H9 (cell line): ENCODE results near the gene RXRB. TPM values are rescaled to one million over a fixed set of nuclear protein-coding genes. Genes with fewer than 3 reads are reported as not detected.

Source experiments
- DNase-seq: peaks from one replicate; pipeline ENCODE4 v3.0.0-alpha.2; 2017
- H2AFZ ChIP-seq: one replicate; pipeline ENCODE4 v1.6.1; 2013; ENCODE audit warnings: mild to moderate bottlenecking, low read length, control low read depth, moderate library complexity
- H2AK5ac ChIP-seq: 2 replicates; pipeline ENCODE4 v1.6.1; 2013; ENCODE audit warnings: low read length, control low read depth, mixed read lengths; ENCODE audit not compliant: insufficient read length
- H2BK120ac ChIP-seq: one replicate; pipeline ENCODE4 v1.6.1; 2013; ENCODE audit warnings: low read depth, mild to moderate bottlenecking, low read length, control low read depth, inconsistent platforms; ENCODE audit not compliant: poor library complexity, severe bottlenecking
- H2BK12ac ChIP-seq: 2 replicates; pipeline ENCODE4 v1.6.1; 2013; ENCODE audit warnings: low read length, control low read depth, mixed read lengths, low read depth; ENCODE audit not compliant: insufficient read length
- H2BK15ac ChIP-seq: 2 replicates; pipeline ENCODE4 v1.6.1; 2013; ENCODE audit warnings: low read depth, low read length, control low read depth
- H2BK20ac ChIP-seq: one replicate; pipeline ENCODE4 v1.6.1; 2013; ENCODE audit warnings: low read depth, mild to moderate bottlenecking, low read length, control low read depth, inconsistent platforms; ENCODE audit not compliant: poor library complexity, severe bottlenecking
- H2BK5ac ChIP-seq: 2 replicates; pipeline ENCODE4 v1.6.1; 2013; ENCODE audit warnings: low read length, control low read depth, mixed read lengths; ENCODE audit not compliant: insufficient read length
- H3K14ac ChIP-seq: 2 replicates; pipeline ENCODE4 v1.6.1; 2013; ENCODE audit warnings: low read length, control low read depth; ENCODE audit not compliant: insufficient read depth
- H3K18ac ChIP-seq: 2 replicates; pipeline ENCODE4 v1.6.1; 2013; ENCODE audit warnings: low read depth, mild to moderate bottlenecking, mixed read lengths, low read length, control low read depth; ENCODE audit not compliant: insufficient read length
- H3K23ac ChIP-seq: 2 replicates; pipeline ENCODE4 v1.6.1; 2013; ENCODE audit warnings: low read length, control low read depth, mixed read lengths, low read depth; ENCODE audit not compliant: insufficient read length
- H3K23me2 ChIP-seq: 2 replicates; pipeline ENCODE4 v1.6.1; 2013; ENCODE audit warnings: low read depth, mild to moderate bottlenecking, mixed read lengths, low read length, control low read depth; ENCODE audit not compliant: insufficient read length, poor library complexity, severe bottlenecking
- H3K27ac ChIP-seq: 2 replicates; pipeline ENCODE4 v1.5.1; 2013; ENCODE audit warnings: low read length, control low read depth, mixed read lengths, low read depth; ENCODE audit not compliant: insufficient read length
- H3K27me3 ChIP-seq: 2 replicates; pipeline ENCODE4 v1.6.1; 2013; ENCODE audit warnings: low read length, control low read depth, inconsistent platforms; ENCODE audit not compliant: insufficient read depth
- H3K4ac ChIP-seq: 2 replicates; pipeline ENCODE4 v1.6.1; 2013; ENCODE audit warnings: low read depth, mild to moderate bottlenecking, control low read depth, inconsistent platforms, low read length, moderate library complexity
- H3K4me1 ChIP-seq: 2 replicates; pipeline ENCODE4 v1.6.1; 2013; ENCODE audit warnings: low read length, control low read depth, inconsistent platforms; ENCODE audit not compliant: insufficient read depth
- H3K4me2 ChIP-seq: 2 replicates; pipeline ENCODE4 v1.6.1; 2013; ENCODE audit warnings: low read length, control low read depth, mixed read lengths; ENCODE audit not compliant: insufficient read length, insufficient read depth
- H3K56ac ChIP-seq: 2 replicates; pipeline ENCODE4 v1.6.1; 2013; ENCODE audit warnings: low read depth, mild to moderate bottlenecking, mixed read lengths, low read length, control low read depth; ENCODE audit not compliant: insufficient read length
- H3K79me1 ChIP-seq: 2 replicates; pipeline ENCODE4 v1.6.1; 2013; ENCODE audit warnings: low read depth, mild to moderate bottlenecking, moderate library complexity, low read length, control low read depth, inconsistent platforms; ENCODE audit not compliant: insufficient read depth, poor library complexity, severe bottlenecking
- H3K79me2 ChIP-seq: 2 replicates; pipeline ENCODE4 v1.6.1; 2013; ENCODE audit warnings: low read length, control low read depth, inconsistent platforms; ENCODE audit not compliant: insufficient read depth
- H3K9ac ChIP-seq: 2 replicates; pipeline ENCODE4 v1.6.1; 2013; ENCODE audit warnings: low read length, control low read depth, mixed read lengths; ENCODE audit not compliant: insufficient read length; ENCODE audit errors: extremely low read depth
- H3K9me3 ChIP-seq: one replicate; pipeline ENCODE4 v1.6.1; 2013; ENCODE audit warnings: low read depth, low read length, inconsistent platforms; ENCODE audit not compliant: control insufficient read depth
- H3T11ph ChIP-seq: one replicate; pipeline ENCODE4 v1.6.1; 2013; ENCODE audit warnings: mild to moderate bottlenecking, low read length, control low read depth, inconsistent platforms
- H4K20me1 ChIP-seq: one replicate; pipeline ENCODE4 v1.6.1; 2013; ENCODE audit not compliant: control insufficient read depth, insufficient read length, insufficient read depth
- H4K5ac ChIP-seq: 2 replicates; pipeline ENCODE4 v1.6.1; 2013; ENCODE audit warnings: low read depth, mild to moderate bottlenecking, mixed read lengths, low read length, control low read depth; ENCODE audit not compliant: insufficient read length
- H4K8ac ChIP-seq: replicated peaks from 2 replicates; pipeline ENCODE4 v1.6.1; 2013; ENCODE audit warnings: low read length, control low read depth, mixed read lengths, low read depth; ENCODE audit not compliant: insufficient read length
- H4K91ac ChIP-seq: 2 replicates; pipeline ENCODE4 v1.6.1; 2013; ENCODE audit warnings: low read depth, mild to moderate bottlenecking, moderate library complexity, mixed read lengths, low read length, control low read depth; ENCODE audit not compliant: insufficient read length
- H3K27ac Mint-ChIP-seq, 3 experiments: 2 replicates in 2 of 3; 3 replicates in 1 of 3; pipeline ENCODE4 v1.8.0; 2020 to 2021; ENCODE audit warnings: mixed read lengths in 3 of 3, mild to moderate bottlenecking in 1 of 3, moderate library complexity in 1 of 3
- H3K27me3 Mint-ChIP-seq: 2 replicates; pipeline ENCODE4 v1.8.0; 2021; ENCODE audit warnings: low read depth, mild to moderate bottlenecking, moderate library complexity, mixed read lengths
- H3K36me3 Mint-ChIP-seq, 3 experiments: 2 replicates in 2 of 3; 3 replicates in 1 of 3; pipeline ENCODE4 v1.8.0; 2020 to 2021; ENCODE audit warnings: low read depth in 3 of 3, mixed read lengths in 3 of 3; ENCODE audit not compliant: insufficient read depth in 1 of 3
- H3K4me1 Mint-ChIP-seq, 2 experiments: 2 replicates each; pipeline ENCODE4 v1.8.0; 2020; ENCODE audit warnings: mixed read lengths in 2 of 2
- H3K4me3 Mint-ChIP-seq, 2 experiments: 2 replicates in 1 of 2; 3 replicates in 1 of 2; pipeline ENCODE4 v1.8.0; 2020 to 2021; ENCODE audit warnings: mild to moderate bottlenecking in 2 of 2, mixed read lengths in 2 of 2, moderate library complexity in 1 of 2
- H3K9me3 Mint-ChIP-seq, 2 experiments: 2 replicates in 1 of 2; 3 replicates in 1 of 2; pipeline ENCODE4 v1.8.0; 2020; ENCODE audit warnings: mild to moderate bottlenecking in 2 of 2, mixed read lengths in 2 of 2, moderate library complexity in 1 of 2
- WGBS: extraction: QIAGEN DNeasy Blood & Tissue Kit; methylation state at CpG from one replicate; pipeline ENCODE4 v1.1.7; 2013; ENCODE audit warnings: missing lambda C conversion rate, low lambda C conversion rate, mixed read lengths; ENCODE audit not compliant: insufficient read length; ENCODE audit errors: extremely low coverage; 5-methylcytosine and 5-hydroxymethylcytosine counted together
- total RNA-seq: library from RNA; stranded (reverse); gene quantifications from 2 replicates; pipeline ENCODE4 v1.2.1, GENCODE V29; 2021
- TF ChIP-seq, protein P1 (sequence below): fragments of 200-600 bp; sonication (generic); conservative IDR thresholded peaks from 3 replicates; pipeline ENCODE4 v1.8.0; 2021; ENCODE audit warnings: antibody characterized with exemption, mild to moderate bottlenecking

The RXRB gene
- total RNA-seq, 1 experiment from 2014 or later, result 14.8 TPM

DNA sequence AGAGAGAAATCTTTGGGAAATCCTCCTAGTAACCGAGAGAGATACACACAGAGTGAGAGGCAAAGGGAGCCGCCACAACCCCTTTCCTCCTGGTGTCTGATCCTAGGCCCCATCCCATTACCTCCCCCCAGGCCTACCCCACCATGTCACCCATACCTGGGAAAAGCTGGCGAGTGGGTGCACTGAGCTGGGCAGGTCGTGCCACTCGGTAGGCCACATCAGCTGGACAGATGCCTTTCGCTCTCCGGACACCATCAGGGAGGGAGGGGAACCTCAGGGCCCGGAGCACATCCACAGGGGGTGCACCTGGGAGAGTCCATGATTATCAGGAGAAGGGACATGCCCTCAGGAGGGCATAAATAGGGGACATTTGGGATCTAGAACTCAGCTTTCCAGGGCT lies 11.3 kb downstream of the RXRB start:
- no peak overlapping the region for H3K27ac ChIP-seq
- Mint-ChIP-seq H3K27me3 (peaks cover 78% of the 10 kb centered on the region), H3K36me3 (peaks cover 0 to 4% (median 0%) of the 10 kb centered on the region in 3 experiments; a peak in 2 of 7 replicates), H3K9me3 (no peaks in the 10 kb centered on the region; a peak in 1 of 5 replicates), H3K4me1 (peaks cover 20 to 25% of the 10 kb centered on the region in 2 experiments), H3K27ac (no peak overlapping the region), H3K4me3 (no peak overlapping the region)
- no peak for DNase-seq
- no peak overlapping the region for H3T11ph ChIP-seq
- no peaks in the 10 kb centered on the region for H3K79me2 ChIP-seq
- no peak overlapping the region for H4K8ac ChIP-seq
- WGBS, result no CpG with 5 or more reads among the region's 8 CpGs
- no peaks in the 10 kb centered on the region; the same call in 1 of the 2 replicates for H3K4me1 ChIP-seq
- H4K20me1 ChIP-seq, result no peaks in the 10 kb centered on the region
- no peak overlapping the region for H2AFZ ChIP-seq
- no peak overlapping the region for H2BK20ac ChIP-seq
- no peaks in the 10 kb centered on the region for H3K9me3 ChIP-seq
- no peak overlapping the region for H3K4me2 ChIP-seq
- H4K91ac ChIP-seq, result no peak overlapping the region
- H2BK12ac ChIP-seq, result no peak overlapping the region
- no peak overlapping the region for H4K5ac ChIP-seq
- H2BK15ac ChIP-seq, result no peak overlapping the region
- peaks cover 11% of the 10 kb centered on the region for H3K23me2 ChIP-seq
- TF ChIP-seq, protein P1, sequence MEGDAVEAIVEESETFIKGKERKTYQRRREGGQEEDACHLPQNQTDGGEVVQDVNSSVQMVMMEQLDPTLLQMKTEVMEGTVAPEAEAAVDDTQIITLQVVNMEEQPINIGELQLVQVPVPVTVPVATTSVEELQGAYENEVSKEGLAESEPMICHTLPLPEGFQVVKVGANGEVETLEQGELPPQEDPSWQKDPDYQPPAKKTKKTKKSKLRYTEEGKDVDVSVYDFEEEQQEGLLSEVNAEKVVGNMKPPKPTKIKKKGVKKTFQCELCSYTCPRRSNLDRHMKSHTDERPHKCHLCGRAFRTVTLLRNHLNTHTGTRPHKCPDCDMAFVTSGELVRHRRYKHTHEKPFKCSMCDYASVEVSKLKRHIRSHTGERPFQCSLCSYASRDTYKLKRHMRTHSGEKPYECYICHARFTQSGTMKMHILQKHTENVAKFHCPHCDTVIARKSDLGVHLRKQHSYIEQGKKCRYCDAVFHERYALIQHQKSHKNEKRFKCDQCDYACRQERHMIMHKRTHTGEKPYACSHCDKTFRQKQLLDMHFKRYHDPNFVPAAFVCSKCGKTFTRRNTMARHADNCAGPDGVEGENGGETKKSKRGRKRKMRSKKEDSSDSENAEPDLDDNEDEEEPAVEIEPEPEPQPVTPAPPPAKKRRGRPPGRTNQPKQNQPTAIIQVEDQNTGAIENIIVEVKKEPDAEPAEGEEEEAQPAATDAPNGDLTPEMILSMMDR, result no peak
- H3K9ac ChIP-seq, result no peak overlapping the region
- no peak overlapping the region for H3K14ac ChIP-seq
- no peak overlapping the region for H3K56ac ChIP-seq
- H3K18ac ChIP-seq, result no peak overlapping the region
- no peak overlapping the region for H2BK5ac ChIP-seq
- no peak overlapping the region for H2BK120ac ChIP-seq
- no peak overlapping the region for H3K4ac ChIP-seq
- no peaks in the 10 kb centered on the region for H3K79me1 ChIP-seq
- no peak overlapping the region for H2AK5ac ChIP-seq
- H3K27me3 ChIP-seq, result peaks cover 3% of the 10 kb centered on the region; the same call in 1 of the 2 replicates
- H3K23ac ChIP-seq, result no peak overlapping the region
